Activated naive CD4-positive, alpha-beta T cell treated with anti-CD3 and anti-CD28 coated beads, Interleukin-2, amount 50 U/mL, for 24 hours (primary cell): ENCODE measurements around the gene GJB4.

ENCODE experiments used
- H3K27ac Mint-ChIP-seq: one replicate; pipeline ENCODE4 v1.8.0; 2021; ENCODE audit warnings: mild to moderate bottlenecking, mixed read lengths
- H3K27me3 Mint-ChIP-seq: one replicate; pipeline ENCODE4 v1.8.0; 2021; ENCODE audit warnings: mixed read lengths
- H3K36me3 Mint-ChIP-seq: one replicate; pipeline ENCODE4 v1.8.0; 2021; ENCODE audit warnings: mixed read lengths
- H3K4me1 Mint-ChIP-seq: one replicate; pipeline ENCODE4 v1.8.0; 2021; ENCODE audit warnings: mixed read lengths
- H3K4me3 Mint-ChIP-seq: one replicate; pipeline ENCODE4 v1.8.0; 2021; ENCODE audit warnings: mild to moderate bottlenecking, mixed read lengths
- H3K9me3 Mint-ChIP-seq: one replicate; pipeline ENCODE4 v1.8.0; 2021; ENCODE audit warnings: mixed read lengths

GJB4 gene

GRCh38 chr1:34740161-34740868, 19.2 kb upstream of the GJB4 start:
- Mint-ChIP-seq H3K9me3 (no peaks in the 10 kb centered on the region), H3K27ac (no peak overlapping the region), H3K27me3 (no peaks in the 10 kb centered on the region), H3K4me3 (no peak overlapping the region), H3K4me1 (no peaks in the 10 kb centered on the region), H3K36me3 (no peaks in the 10 kb centered on the region)

- Mint-ChIP-seq H3K4me1 (no peaks in the 10 kb centered on the region), H3K36me3 (no peaks in the 10 kb centered on the region), H3K27ac (no peak overlapping the region), H3K4me3 (no peak overlapping the region), H3K9me3 (no peaks in the 10 kb centered on the region), H3K27me3 (no peaks in the 10 kb centered on the region)
Measured at GRCh38 chr1:34742667-34743270, 16.8 kb upstream of the GJB4 start.

GRCh38 chr1:34743775-34744174, 15.8 kb upstream of the GJB4 start:
- Mint-ChIP-seq H3K27me3 (peaks cover under 1% of the 10 kb centered on the region), H3K27ac (no peak overlapping the region), H3K4me1 (no peaks in the 10 kb centered on the region), H3K36me3 (no peaks in the 10 kb centered on the region), H3K9me3 (no peaks in the 10 kb centered on the region), H3K4me3 (no peak overlapping the region)

- Mint-ChIP-seq H3K9me3 (no peaks in the 10 kb centered on the region), H3K36me3 (no peaks in the 10 kb centered on the region), H3K27me3 (peaks cover 1% of the 10 kb centered on the region), H3K4me3 (no peak overlapping the region), H3K4me1 (no peaks in the 10 kb centered on the region), H3K27ac (no peak overlapping the region)
Measured at GRCh38 chr1:34744851-34745250, 14.7 kb upstream of the GJB4 start.

- H3K36me3 Mint-ChIP-seq, result no peaks in the 10 kb centered on the region
- no peak overlapping the region for H3K4me3 Mint-ChIP-seq
- H3K4me1 Mint-ChIP-seq, result no peaks in the 10 kb centered on the region
- no peak overlapping the region for H3K27ac Mint-ChIP-seq
- no peaks in the 10 kb centered on the region for H3K9me3 Mint-ChIP-seq
- peaks cover 1% of the 10 kb centered on the region for H3K27me3 Mint-ChIP-seq
Measured at GRCh38 chr1:34745666-34746065, 13.9 kb upstream of the GJB4 start.

GRCh38 chr1:34746101-34746500, 13.4 kb upstream of the GJB4 start:
- no peak overlapping the region for H3K27ac Mint-ChIP-seq
- no peaks in the 10 kb centered on the region for H3K36me3 Mint-ChIP-seq
- peaks cover 1% of the 10 kb centered on the region for H3K27me3 Mint-ChIP-seq
- no peaks in the 10 kb centered on the region for H3K9me3 Mint-ChIP-seq
- no peak overlapping the region for H3K4me3 Mint-ChIP-seq
- no peaks in the 10 kb centered on the region for H3K4me1 Mint-ChIP-seq

- H3K4me1 Mint-ChIP-seq, result no peaks in the 10 kb centered on the region
- H3K27me3 Mint-ChIP-seq, result peaks cover 1% of the 10 kb centered on the region
- no peaks in the 10 kb centered on the region for H3K36me3 Mint-ChIP-seq
- H3K9me3 Mint-ChIP-seq, result no peaks in the 10 kb centered on the region
- H3K27ac Mint-ChIP-seq, result no peak overlapping the region
- no peak overlapping the region for H3K4me3 Mint-ChIP-seq
Measured at GRCh38 chr1:34746785-34747637, 12.5 kb upstream of the GJB4 start.

- no peaks in the 10 kb centered on the region for H3K9me3 Mint-ChIP-seq
- H3K4me1 Mint-ChIP-seq, result no peaks in the 10 kb centered on the region
- no peak overlapping the region for H3K4me3 Mint-ChIP-seq
- H3K27me3 Mint-ChIP-seq, result peaks cover 1% of the 10 kb centered on the region
- H3K36me3 Mint-ChIP-seq, result no peaks in the 10 kb centered on the region
- no peak overlapping the region for H3K27ac Mint-ChIP-seq
Measured at GRCh38 chr1:34747638-34747941, 11.9 kb upstream of the GJB4 start.

- peaks cover 1% of the 10 kb centered on the region for H3K27me3 Mint-ChIP-seq
- H3K27ac Mint-ChIP-seq, result no peak overlapping the region
- no peaks in the 10 kb centered on the region for H3K36me3 Mint-ChIP-seq
- H3K4me3 Mint-ChIP-seq, result no peak overlapping the region
- H3K9me3 Mint-ChIP-seq, result no peaks in the 10 kb centered on the region
- H3K4me1 Mint-ChIP-seq, result no peaks in the 10 kb centered on the region
Measured at GRCh38 chr1:34749992-34750391, 9.5 kb upstream of the GJB4 start.

- H3K27me3 Mint-ChIP-seq, result peaks cover 1% of the 10 kb centered on the region
Measured at GRCh38 chr1:34750610-34751009, 8.9 kb upstream of the GJB4 start.

GRCh38 chr1:34753163-34753562, 6.4 kb upstream of the GJB4 start:
- H3K9me3 Mint-ChIP-seq, result no peaks in the 10 kb centered on the region
- peaks cover 3% of the 10 kb centered on the region for H3K27me3 Mint-ChIP-seq
- H3K4me3 Mint-ChIP-seq, result no peak overlapping the region
- H3K27ac Mint-ChIP-seq, result no peak overlapping the region
- H3K36me3 Mint-ChIP-seq, result no peaks in the 10 kb centered on the region
- H3K4me1 Mint-ChIP-seq, result no peaks in the 10 kb centered on the region

More at GRCh38 chr1:34750610-34751009, 8.9 kb upstream of the GJB4 start:
- no peaks in the 10 kb centered on the region for H3K9me3 Mint-ChIP-seq
- no peak overlapping the region for H3K4me3 Mint-ChIP-seq
- H3K27ac Mint-ChIP-seq, result no peak overlapping the region
- no peaks in the 10 kb centered on the region for H3K36me3 Mint-ChIP-seq
- no peaks in the 10 kb centered on the region for H3K4me1 Mint-ChIP-seq

- H3K4me1 Mint-ChIP-seq, result no peaks in the 10 kb centered on the region
- H3K9me3 Mint-ChIP-seq, result no peaks in the 10 kb centered on the region
- H3K27me3 Mint-ChIP-seq, result peaks cover 1% of the 10 kb centered on the region
- H3K4me3 Mint-ChIP-seq, result no peak within 1 kb of the TSS
- no peaks in the 10 kb centered on the region for H3K36me3 Mint-ChIP-seq
- no peak within 1 kb of the TSS for H3K27ac Mint-ChIP-seq
Measured at GRCh38 chr1:34754964-34755637, 4.4 kb upstream of the GJB4 start, which contains the start of gene GJB5. Gene GJB5 (plus strand): TSS chr1:34755047. CDS start chr1:34757331, 2,284 bp downstream.

GRCh38 chr1:34755961-34756360, 3.6 kb upstream of the GJB4 start:
- no peaks in the 10 kb centered on the region for H3K4me1 Mint-ChIP-seq
- H3K4me3 Mint-ChIP-seq, result no peak overlapping the region
- H3K27me3 Mint-ChIP-seq, result peaks cover 1% of the 10 kb centered on the region

GRCh38 chr1:34757386-34757785, 2.2 kb upstream of the GJB4 start:
- no peaks in the 10 kb centered on the region for H3K36me3 Mint-ChIP-seq
- no peak overlapping the region for H3K27ac Mint-ChIP-seq
- H3K9me3 Mint-ChIP-seq, result no peaks in the 10 kb centered on the region
- H3K4me3 Mint-ChIP-seq, result no peak overlapping the region
- peaks cover 2% of the 10 kb centered on the region for H3K27me3 Mint-ChIP-seq
- no peaks in the 10 kb centered on the region for H3K4me1 Mint-ChIP-seq

More at GRCh38 chr1:34755961-34756360, 3.6 kb upstream of the GJB4 start:
- no peak overlapping the region for H3K27ac Mint-ChIP-seq
- no peaks in the 10 kb centered on the region for H3K36me3 Mint-ChIP-seq
- H3K9me3 Mint-ChIP-seq, result no peaks in the 10 kb centered on the region

GRCh38 chr1:34758751-34759150, 789 bp upstream of the GJB4 start:
- Mint-ChIP-seq H3K4me1 (no peaks in the 10 kb centered on the region), H3K27me3 (peaks cover 2% of the 10 kb centered on the region), H3K4me3 (no peak overlapping the region), H3K9me3 (no peaks in the 10 kb centered on the region), H3K27ac (no peak overlapping the region), H3K36me3 (no peaks in the 10 kb centered on the region)
